GM13977 (cell line): ENCODE results near the gene KRT222.

Experiments
- DNase-seq: peaks from one replicate; pipeline ENCODE4 v3.0.0; 2012; ENCODE audit warnings: low spot score
- in situ Hi-C: fragments of 300-500 bp; cut with MboI; formaldehyde crosslinking; loops from one replicate; pipeline ENCODE4 v1.12.0; 2022; ENCODE audit warnings: low sequenced_read_pairs, low pct_unique_long_range_greater_than_20kb, mixed read lengths, inconsistent platforms; ENCODE audit not compliant: unreplicated experiment
- TF ChIP-seq, protein P1 (sequence below): IDR thresholded peaks from 2 replicates; pipeline ENCODE4 v1.5.1; 2012; ENCODE audit warnings: mild to moderate bottlenecking, control low read depth; ENCODE audit not compliant: insufficient read depth; ENCODE audit errors: extremely low read depth, missing control alignments

The KRT222 gene

DNA sequence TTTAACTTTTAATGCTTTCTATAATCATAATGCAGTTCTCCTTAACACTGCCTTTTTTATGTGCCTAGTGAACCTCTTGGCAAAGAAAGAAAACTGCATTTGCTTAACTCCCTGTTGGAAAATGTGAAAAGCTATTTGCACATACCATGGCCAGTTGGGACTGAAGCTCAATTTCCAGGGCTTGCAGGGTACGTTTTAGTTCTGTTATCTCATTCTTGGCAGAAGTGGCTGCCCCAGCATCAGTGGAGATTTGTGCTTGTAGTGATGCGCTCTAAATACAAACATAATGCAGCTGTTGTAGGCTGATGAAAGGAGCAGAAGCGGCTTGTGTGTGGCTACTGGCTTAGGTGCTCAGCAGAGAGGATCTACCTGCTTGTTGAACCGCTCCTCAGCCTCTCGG lies 34.9 kb upstream of the KRT222 start:
- TF ChIP-seq, protein P1, sequence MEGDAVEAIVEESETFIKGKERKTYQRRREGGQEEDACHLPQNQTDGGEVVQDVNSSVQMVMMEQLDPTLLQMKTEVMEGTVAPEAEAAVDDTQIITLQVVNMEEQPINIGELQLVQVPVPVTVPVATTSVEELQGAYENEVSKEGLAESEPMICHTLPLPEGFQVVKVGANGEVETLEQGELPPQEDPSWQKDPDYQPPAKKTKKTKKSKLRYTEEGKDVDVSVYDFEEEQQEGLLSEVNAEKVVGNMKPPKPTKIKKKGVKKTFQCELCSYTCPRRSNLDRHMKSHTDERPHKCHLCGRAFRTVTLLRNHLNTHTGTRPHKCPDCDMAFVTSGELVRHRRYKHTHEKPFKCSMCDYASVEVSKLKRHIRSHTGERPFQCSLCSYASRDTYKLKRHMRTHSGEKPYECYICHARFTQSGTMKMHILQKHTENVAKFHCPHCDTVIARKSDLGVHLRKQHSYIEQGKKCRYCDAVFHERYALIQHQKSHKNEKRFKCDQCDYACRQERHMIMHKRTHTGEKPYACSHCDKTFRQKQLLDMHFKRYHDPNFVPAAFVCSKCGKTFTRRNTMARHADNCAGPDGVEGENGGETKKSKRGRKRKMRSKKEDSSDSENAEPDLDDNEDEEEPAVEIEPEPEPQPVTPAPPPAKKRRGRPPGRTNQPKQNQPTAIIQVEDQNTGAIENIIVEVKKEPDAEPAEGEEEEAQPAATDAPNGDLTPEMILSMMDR, result no peak
- DNase-seq, result no peak
- in situ Hi-C loops, result no loop called here

DNA sequence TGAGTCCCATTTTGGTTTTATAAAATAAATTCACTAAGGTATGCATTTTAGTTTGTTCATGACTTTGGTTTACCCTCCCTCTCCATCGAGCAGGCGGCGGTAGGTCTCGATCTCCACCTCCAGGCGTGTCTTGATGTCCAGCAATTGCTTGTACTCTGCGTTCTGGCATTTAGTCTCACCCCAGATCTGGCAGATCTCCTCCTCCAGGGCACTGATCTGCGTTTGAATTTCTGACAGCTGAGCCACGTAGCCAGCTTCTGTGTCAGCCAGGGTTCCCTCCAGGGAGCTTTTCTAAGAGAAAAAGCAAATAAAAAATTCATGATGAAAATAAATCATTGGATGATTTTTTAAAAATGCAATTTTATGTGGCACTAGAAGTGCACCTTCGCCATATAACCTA lies 34.4 kb upstream of the KRT222 start:
- DNase-seq, result no peak
- in situ Hi-C loops, result no loop called here
- TF ChIP-seq, protein P1, result no peak

GRCh38 chr17:40697297-40697696 lies 32.3 kb upstream of the KRT222 start:
- DNase-seq, result no peak
- in situ Hi-C loops, result no loop called here

GRCh38 chr17:40696651-40697072 lies 31.7 kb upstream of the KRT222 start:
- DNase-seq, result no peak
- in situ Hi-C loops, result no loop called here
- TF ChIP-seq, protein P1, result no peak

More at GRCh38 chr17:40697297-40697696, 32.3 kb upstream of the KRT222 start:
- TF ChIP-seq, protein P1, result no peak

DNA sequence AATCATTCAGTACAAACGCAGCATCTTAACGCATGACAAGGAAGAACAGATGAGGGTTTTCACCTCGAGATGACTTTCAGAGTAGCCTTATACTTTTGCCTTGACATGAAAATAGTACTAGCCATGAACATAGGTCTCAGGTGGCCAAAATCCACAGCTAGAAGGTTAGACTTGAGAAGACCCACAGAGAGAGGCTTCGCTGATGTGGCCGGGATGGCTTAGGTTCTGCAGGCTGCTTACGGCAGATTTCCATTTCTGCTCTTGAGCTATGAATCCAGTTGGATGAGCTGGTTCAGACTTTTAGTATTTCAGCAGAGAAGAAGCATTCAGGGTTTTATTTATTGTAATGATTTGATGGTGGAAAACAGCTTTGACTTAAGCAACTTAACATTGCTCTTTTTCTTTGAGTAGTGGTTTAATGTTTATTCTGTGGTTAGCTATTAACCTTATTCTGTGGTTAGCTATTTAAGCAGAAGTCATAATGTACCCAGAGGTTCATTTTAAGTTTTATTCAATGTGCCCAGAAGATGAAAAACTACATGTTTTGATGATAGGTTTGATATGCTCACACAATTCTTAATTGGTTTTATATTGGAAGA lies 31.0 kb upstream of the KRT222 start:
- in situ Hi-C loops, result no loop called here
- TF ChIP-seq, protein P1, result no peak
- no peak for DNase-seq

GRCh38 chr17:40694584-40694983 lies 29.6 kb upstream of the KRT222 start:
- TF ChIP-seq, protein P1, result no peak
- DNase-seq, result no peak
- in situ Hi-C loops, result no loop called here

DNA sequence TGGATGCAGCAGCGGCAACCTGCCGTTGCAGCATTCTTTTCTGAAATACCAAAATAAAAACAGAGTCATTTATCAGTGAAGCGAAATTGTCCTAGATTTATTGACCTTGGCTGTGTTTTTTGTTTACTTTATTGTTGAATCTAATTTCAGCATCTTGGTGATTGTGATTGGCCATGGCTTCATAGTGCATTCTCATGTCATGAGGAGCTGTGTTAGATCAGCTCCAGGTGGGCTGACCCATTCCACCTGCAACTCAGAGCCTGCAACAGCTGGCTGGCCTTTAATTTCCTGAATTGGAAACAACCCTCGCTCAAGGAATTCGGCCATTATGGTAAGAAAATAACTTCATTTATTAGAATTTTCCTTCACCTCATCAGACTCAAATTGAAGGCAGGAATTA lies 22.1 kb upstream of the KRT222 start:
- in situ Hi-C loops, result no loop called here
- no peak for DNase-seq
- TF ChIP-seq, protein P1, result no peak
